ENCODE measurements around the gene UBE2E2. TPM values are rescaled to one million over a fixed set of nuclear protein-coding genes. Genes with fewer than 3 reads are reported as not detected.

UBE2E2 gene
- total and polyA plus RNA-seq, 2 donors (not counting 1 experiment from before 2014, with no cell fraction given), result 16.0 to 45.0 TPM

GRCh38 chr3:23496165-23496564, 293.0 kb downstream of the UBE2E2 start:
- no peak overlapping the region for H2AFZ ChIP-seq (ENCODE audit: insufficient read depth, low read depth, low read length, poor library complexity, severe bottlenecking)
- Mint-ChIP-seq H3K27me3 (no peaks in the 10 kb centered on the region), H3K9me3 (ENCODE audit: insufficient read depth) (no peaks in the 10 kb centered on the region), H3K4me3 (no peak overlapping the region), H3K4me1 (peaks cover 38% of the 10 kb centered on the region), H3K27ac (no peak overlapping the region)
- ChIA-PET CTCF (no interaction called here), POLR2A (no interaction called here)
- H3K27ac ChIP-seq (ENCODE audit: low read length in 2 of 2), result no peak overlapping the region
- ATAC-seq (ENCODE audit: low read depth) (no peak), DNase-seq (no peak)
- H3K27me3 ChIP-seq (replicated peaks in 1 of 4; ENCODE audit: control extremely low read depth in 1 of 4, control insufficient read depth in 3 of 4, insufficient read depth in 4 of 4, low read length in 3 of 4), result no peaks in the 10 kb centered on the region
- intact Hi-C loops (cut with micrococcal nuclease), result no loop called here
- no peak overlapping the region for H3K4me3 ChIP-seq (ENCODE audit: control extremely low read depth in 1 of 5, extremely low read depth in 1 of 5, insufficient read depth in 1 of 5, low read depth in 2 of 5, low read length in 4 of 5)
- no CpG with 5 or more reads among the region's 1 CpG for WGBS (ENCODE audit: insufficient coverage)
- peaks cover 16% of the 10 kb centered on the region for H4K20me1 ChIP-seq (ENCODE audit: control insufficient read depth, insufficient read depth, low read length, poor library complexity, severe bottlenecking)
- peaks cover 3 to 8% of the 10 kb centered on the region in 2 experiments for H3K36me3 ChIP-seq (replicated peaks in 1 of 2; ENCODE audit: control extremely low read depth in 1 of 2, control insufficient read depth in 1 of 2, extremely low read depth in 1 of 2, insufficient read depth in 2 of 2, low read length in 1 of 2)
- TF ChIP-seq, protein P1, sequence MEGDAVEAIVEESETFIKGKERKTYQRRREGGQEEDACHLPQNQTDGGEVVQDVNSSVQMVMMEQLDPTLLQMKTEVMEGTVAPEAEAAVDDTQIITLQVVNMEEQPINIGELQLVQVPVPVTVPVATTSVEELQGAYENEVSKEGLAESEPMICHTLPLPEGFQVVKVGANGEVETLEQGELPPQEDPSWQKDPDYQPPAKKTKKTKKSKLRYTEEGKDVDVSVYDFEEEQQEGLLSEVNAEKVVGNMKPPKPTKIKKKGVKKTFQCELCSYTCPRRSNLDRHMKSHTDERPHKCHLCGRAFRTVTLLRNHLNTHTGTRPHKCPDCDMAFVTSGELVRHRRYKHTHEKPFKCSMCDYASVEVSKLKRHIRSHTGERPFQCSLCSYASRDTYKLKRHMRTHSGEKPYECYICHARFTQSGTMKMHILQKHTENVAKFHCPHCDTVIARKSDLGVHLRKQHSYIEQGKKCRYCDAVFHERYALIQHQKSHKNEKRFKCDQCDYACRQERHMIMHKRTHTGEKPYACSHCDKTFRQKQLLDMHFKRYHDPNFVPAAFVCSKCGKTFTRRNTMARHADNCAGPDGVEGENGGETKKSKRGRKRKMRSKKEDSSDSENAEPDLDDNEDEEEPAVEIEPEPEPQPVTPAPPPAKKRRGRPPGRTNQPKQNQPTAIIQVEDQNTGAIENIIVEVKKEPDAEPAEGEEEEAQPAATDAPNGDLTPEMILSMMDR (IDR thresholded peaks at IDR 0.05), result no peak
- TF ChIP-seq EZH2 (IDR thresholded peaks at IDR 0.05; ENCODE audit: borderline replicate concordance, insufficient read depth, low read depth, low read length, poor library complexity, severe bottlenecking), result no peak
- peaks cover 0 to 8% of the 10 kb centered on the region in 2 donors for H3K4me1 ChIP-seq (ENCODE audit: control insufficient read depth in 2 of 2, insufficient read depth in 2 of 2, low read length in 2 of 2)
- no peak overlapping the region for H3K9ac ChIP-seq (ENCODE audit: low read length)
- no peaks in the 10 kb centered on the region for H3K9me3 ChIP-seq (ENCODE audit: control extremely low read depth in 1 of 3, control insufficient read depth in 2 of 3, insufficient read depth in 1 of 3, low read length in 2 of 3)
- no peak overlapping the region for H3K4me2 ChIP-seq (replicated peaks; ENCODE audit: low read depth, low read length, poor library complexity, severe bottlenecking)
- H3K79me2 ChIP-seq (ENCODE audit: control insufficient read depth, insufficient read depth, low read length), result peaks cover 21% of the 10 kb centered on the region

- DNase-seq, result no peak
- H3K27me3 Mint-ChIP-seq, result no peaks in the 10 kb centered on the region
- Histone ChIP-seq H3K4me2 (replicated peaks; ENCODE audit: low read depth, low read length, poor library complexity, severe bottlenecking) (no peak overlapping the region), H3K9ac (ENCODE audit: low read length) (no peak overlapping the region), H2AFZ (ENCODE audit: insufficient read depth, low read depth, low read length, poor library complexity, severe bottlenecking) (no peak overlapping the region), H3K36me3 (replicated peaks in 1 of 2; ENCODE audit: control extremely low read depth in 1 of 2, control insufficient read depth in 1 of 2, extremely low read depth in 1 of 2, insufficient read depth in 2 of 2, low read length in 1 of 2) (peaks cover 3 to 11% of the 10 kb centered on the region in 2 experiments), H3K4me3 (ENCODE audit: control extremely low read depth in 1 of 5, extremely low read depth in 1 of 5, insufficient read depth in 1 of 5, low read depth in 2 of 5, low read length in 4 of 5) (no peak overlapping the region), H3K79me2 (ENCODE audit: control insufficient read depth, insufficient read depth, low read length) (peaks cover 21% of the 10 kb centered on the region), H3K9me3 (ENCODE audit: control extremely low read depth in 1 of 3, control insufficient read depth in 2 of 3, insufficient read depth in 1 of 3, low read length in 2 of 3) (no peaks in the 10 kb centered on the region), H3K27ac (ENCODE audit: low read length in 2 of 2) (no peak overlapping the region), H4K20me1 (ENCODE audit: control insufficient read depth, insufficient read depth, low read length, poor library complexity, severe bottlenecking) (peaks cover 16% of the 10 kb centered on the region), H3K4me1 (ENCODE audit: control insufficient read depth in 2 of 2, insufficient read depth in 2 of 2, low read length in 2 of 2) (peaks cover 0 to 8% of the 10 kb centered on the region in 2 donors), H3K27me3 (replicated peaks in 1 of 4; ENCODE audit: control extremely low read depth in 1 of 4, control insufficient read depth in 3 of 4, insufficient read depth in 4 of 4, low read length in 3 of 4) (no peaks in the 10 kb centered on the region)
- intact Hi-C loops (cut with micrococcal nuclease), result no loop called here
- POLR2A ChIA-PET, result no interaction called here
- TF ChIP-seq, protein P1 (IDR thresholded peaks at IDR 0.05), result no peak
- no peak for TF ChIP-seq EZH2 (IDR thresholded peaks at IDR 0.05; ENCODE audit: borderline replicate concordance, insufficient read depth, low read depth, low read length, poor library complexity, severe bottlenecking)
- H3K9me3 Mint-ChIP-seq (ENCODE audit: insufficient read depth), result no peaks in the 10 kb centered on the region
- no peak overlapping the region for H3K4me3 Mint-ChIP-seq
- ATAC-seq (ENCODE audit: low read depth), result no peak
- CTCF ChIA-PET, result no interaction called here
- H3K4me1 Mint-ChIP-seq, result peaks cover 32% of the 10 kb centered on the region
- H3K27ac Mint-ChIP-seq, result no peak overlapping the region
- 100% methylated on average over 4 of the region's 5 CpGs for WGBS (ENCODE audit: insufficient coverage)
These were observed 294.0 kb downstream of the UBE2E2 start for GRCh38 chr3:23497156-23497555.

Measured in B cell (primary cell).